TTC549 (cell line): ENCODE data around the gene CDHR3.

Experiments
- FAIRE-seq: peaks from 2 replicates; lab custom pipeline; 2012; peaks lifted over from hg19 to GRCh38; lab: Jason Lieb, UNC

Gene CDHR3

DNA sequence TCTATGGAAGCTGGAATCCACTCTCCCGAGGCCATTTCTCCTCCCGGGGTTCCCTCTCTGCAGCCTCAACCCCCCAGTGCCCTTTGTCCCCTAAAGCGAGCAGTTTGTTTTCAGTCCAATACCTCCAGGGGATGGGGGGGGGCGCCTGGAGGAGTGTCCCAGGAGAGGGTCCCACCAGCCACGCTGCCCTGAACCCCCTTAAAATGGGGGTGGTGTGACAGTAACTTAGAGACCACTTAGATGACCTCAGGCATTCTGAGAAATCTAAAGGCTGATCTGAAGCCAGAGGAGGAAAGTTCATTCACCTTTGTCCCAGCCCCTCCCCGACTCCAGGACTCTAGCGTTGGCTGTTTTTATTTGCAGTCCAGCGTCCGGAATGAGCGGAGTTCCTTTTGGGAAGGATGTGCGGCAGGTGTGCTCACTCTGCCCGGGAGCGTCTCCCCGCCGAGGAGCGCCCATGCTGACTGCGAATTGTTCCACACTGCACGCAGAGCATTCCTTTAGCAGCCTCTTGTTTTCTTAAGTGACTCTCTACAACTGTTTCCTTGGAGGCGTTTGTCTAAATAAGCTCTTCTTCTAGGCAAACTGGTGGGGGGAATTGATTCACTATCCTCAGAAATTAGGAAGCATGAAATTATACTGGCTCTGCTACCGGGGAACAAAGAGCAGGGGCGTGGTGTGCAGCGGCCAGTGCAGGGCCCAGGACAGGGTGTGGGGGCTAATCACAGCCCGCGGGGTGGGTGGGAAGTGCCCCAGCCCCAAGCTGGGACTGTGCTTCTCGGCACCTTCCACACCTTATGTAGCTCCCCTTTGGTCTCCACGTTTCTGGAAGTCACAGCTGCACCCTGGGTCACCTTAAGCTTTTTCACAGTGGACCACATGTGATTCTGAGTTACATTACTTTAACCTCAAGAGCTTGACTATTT, 102.8 kb downstream of the CDHR3 start:
- no peak for FAIRE-seq

- FAIRE-seq, result no peak
Measured at GRCh38 chr7:106067678-106068077, 104.6 kb downstream of the CDHR3 start.

- FAIRE-seq, result no peak
Measured at GRCh38 chr7:106068538-106068961, 105.5 kb downstream of the CDHR3 start.

GRCh38 chr7:106068986-106069385, 105.9 kb downstream of the CDHR3 start:
- no peak for FAIRE-seq

- no peak for FAIRE-seq
Measured at GRCh38 chr7:106069471-106070200, 106.6 kb downstream of the CDHR3 start.

DNA sequence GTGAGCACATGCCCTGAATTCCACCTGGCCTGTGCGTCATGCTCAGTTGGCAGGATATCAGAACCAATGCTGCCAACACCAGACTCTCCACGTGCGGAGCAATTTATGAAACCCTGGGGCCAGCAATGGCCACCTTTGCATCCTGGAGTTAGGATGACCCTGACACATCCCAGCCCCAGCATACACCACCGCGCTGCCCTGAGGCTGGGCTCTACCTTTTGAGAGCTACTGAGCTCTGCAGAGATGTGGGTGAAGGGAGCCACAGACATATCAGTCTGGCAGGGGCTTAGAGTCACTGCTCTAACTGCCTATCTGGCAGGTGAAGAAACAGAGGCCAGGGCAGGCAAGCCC, 107.1 kb downstream of the CDHR3 start:
- no peak for FAIRE-seq

GRCh38 chr7:106070567-106071254, 107.6 kb downstream of the CDHR3 start:
- no peak for FAIRE-seq

- FAIRE-seq, result no peak
Measured at GRCh38 chr7:106071356-106071998, 108.4 kb downstream of the CDHR3 start.

DNA sequence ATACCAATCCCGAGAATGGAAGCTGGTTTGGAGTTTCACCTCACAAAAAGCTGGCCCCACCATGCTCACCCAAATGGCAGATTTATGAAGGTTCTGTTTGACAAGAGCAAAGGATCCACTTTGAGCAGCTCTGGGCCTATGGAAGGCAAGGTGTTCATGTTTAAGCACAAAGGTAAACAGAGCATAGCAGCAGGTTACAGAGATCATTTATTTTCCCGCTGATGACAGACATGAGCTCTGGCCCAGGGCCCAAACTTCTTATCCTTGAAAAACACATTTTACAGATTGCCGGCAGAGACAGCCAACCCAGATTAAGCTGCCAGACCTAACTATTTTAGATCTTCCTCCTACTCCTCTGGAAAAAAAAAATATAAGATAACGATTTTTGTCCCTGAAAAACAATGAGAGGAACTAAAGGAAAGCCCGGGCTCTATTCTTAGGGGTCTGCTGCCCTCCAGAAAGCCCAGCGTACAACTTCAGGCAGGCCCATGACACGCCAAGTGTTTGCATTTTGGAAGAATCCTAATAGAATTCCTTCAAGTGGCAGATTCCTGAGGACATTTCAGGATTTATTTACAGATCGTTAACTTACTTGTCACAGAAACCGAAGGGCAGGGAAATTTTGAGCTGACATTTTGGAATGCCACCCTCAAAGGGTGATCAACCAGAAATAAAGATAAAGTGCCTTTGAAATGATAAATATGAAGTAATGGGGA, 109.1 kb downstream of the CDHR3 start:
- no peak for FAIRE-seq

DNA sequence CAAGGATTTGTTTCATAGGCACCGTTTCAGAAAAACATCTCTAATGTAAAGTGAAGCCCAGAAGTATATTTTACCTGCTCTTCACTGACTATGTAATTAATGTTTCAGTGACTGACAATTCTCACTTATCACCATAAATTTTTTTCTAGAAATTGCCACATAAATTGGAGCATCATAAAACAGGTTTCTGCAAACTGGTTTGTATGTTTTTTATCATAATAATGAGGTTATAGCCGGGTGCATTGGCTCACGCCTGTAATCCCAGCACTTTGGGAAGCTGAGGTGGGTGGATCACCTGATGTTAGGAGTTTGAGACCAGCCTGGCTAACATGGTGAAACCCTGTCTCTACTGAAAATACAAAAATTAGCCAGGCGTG, 109.6 kb downstream of the CDHR3 start:
- FAIRE-seq, result no peak

DNA sequence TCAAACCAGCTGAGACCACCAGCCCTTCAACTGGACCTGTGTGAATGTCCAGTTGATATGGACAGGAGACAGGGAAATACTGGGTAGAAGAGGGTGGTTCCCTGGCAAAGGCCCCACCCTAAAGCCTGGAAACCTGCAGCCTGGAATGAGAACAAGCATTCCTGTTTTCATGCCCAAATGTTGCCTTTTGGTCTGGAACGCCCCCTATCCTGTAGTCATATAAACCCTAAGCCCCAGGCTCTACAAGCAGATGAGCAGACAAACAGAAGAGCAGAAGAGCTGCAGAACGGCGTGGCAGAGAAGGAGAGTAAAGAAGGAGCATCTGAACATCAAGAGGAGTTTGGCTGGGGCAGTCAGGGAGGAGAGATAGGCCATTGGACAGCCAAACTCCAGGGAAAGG, 110.6 kb downstream of the CDHR3 start:
- FAIRE-seq, result no peak

DNA sequence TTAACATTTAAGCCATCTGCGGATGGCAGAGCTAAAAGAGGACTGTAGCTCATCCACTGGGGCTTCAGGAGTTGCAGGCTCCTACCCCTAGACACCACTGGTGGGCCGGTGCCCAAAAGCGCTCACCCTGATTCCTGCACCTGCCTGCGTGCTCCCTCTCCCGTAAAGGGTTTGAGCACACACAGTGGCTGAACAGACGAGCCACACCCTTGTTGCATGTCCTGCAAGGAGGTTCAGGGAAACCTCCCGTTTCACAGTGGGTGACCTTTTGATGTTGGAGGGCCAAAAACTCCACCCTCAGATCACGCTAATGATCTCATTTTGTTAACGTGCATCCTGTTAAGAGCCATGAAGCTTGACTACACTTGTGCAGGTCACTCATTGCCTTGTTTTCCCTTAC, 111.2 kb downstream of the CDHR3 start:
- no peak for FAIRE-seq

GRCh38 chr7:106075937-106076336, 112.9 kb downstream of the CDHR3 start:
- FAIRE-seq, result no peak

GRCh38 chr7:106076537-106076936, 113.5 kb downstream of the CDHR3 start:
- no peak for FAIRE-seq

DNA sequence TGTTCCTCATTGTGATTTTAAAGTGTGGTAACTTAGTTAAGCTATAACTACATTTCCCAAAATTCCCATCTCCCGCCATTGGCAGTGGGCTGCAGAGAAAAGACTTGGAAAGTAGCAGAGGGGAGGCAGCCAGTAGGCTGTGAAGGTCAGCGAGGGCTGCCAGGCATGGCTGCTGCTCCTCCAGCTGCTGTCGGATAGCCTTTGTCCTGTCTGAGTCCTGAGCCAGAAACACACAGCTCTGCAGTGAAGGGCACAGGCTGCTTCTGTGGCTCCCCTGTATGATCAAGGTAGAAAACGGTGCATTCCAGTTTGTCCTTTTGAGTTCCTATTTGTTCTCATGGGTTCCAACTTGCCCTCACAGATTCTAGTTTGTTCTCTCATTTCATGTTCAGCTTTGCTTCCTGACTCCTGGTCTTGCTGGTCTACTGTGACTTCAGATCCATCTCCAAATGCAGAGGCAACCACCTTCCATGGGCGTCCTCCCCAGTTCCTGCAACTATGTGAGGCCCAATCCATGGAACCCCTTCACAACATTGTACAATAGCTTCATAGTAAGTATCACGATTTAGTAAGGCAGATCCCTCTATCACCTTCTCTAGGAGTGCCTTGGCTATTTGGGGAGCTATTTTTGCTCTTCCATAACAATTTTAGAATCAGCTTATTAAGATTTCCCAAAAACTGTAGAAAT, 117.4 kb downstream of the CDHR3 start:
- no peak for FAIRE-seq

GRCh38 chr7:106082087-106082854, 119.2 kb downstream of the CDHR3 start:
- FAIRE-seq, result no peak
